ENCODE measurements around the gene KISS1.

Gene KISS1

DNA sequence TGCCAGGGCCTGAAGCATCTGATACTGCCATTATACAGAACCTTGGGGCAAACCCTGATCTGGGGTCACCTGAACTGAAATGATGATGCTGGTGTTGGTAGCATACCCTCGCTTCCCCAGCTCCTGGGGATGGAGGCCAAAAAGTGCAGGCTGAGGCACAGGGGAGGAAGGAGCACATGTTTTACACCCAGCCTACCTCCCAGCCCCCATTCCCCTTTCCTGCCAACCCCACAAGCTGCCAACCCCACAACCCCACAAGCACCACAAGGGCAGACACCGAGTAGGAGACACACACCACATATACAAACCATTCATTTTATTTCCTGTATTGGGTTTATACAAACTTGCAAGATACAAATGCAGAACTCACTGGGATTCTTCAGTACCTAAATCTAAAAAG is 22.3 kb upstream of the KISS1 start:
- H3K4me3 ChIP-seq (replicated peaks; ENCODE audit: low read depth, low read length) = no peak overlapping the region
- no peak for TF ChIP-seq CTCF (IDR thresholded peaks at IDR 0.05; ENCODE audit: low read length, missing control alignments)
- no peak for DNase-seq (ENCODE audit: low read depth)

DNA sequence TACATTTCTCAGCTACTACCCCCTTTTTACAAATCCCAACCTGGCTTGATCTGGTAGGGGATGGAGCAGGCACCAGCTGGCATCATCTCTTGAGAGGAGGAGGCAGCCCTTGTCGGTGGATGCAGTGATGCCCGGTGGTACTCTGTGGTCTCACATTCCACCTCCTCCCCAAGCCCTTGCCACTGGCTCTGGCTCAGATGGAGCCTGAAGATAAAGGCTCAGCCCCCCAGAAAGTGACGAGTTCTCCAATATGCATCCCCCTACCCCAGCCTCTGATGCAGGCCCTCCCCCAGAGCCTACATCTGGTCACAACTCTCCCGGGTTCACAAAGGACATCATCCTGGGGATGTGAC is 21.3 kb upstream of the KISS1 start:
- no peak for TF ChIP-seq CTCF (IDR thresholded peaks at IDR 0.05; ENCODE audit: low read length, missing control alignments)
- DNase-seq (ENCODE audit: low read depth) = no peak

GRCh38 chr1:204216880-204217647 is 20.8 kb upstream of the KISS1 start:
- no peak for DNase-seq (ENCODE audit: low read depth)
- no peak for TF ChIP-seq CTCF (IDR thresholded peaks at IDR 0.05; ENCODE audit: low read length, missing control alignments)
- no peak overlapping the region for H3K4me3 ChIP-seq (replicated peaks; ENCODE audit: low read depth, low read length)

More for the DNA sequence above, 21.3 kb upstream of the KISS1 start:
- H3K4me3 ChIP-seq (replicated peaks; ENCODE audit: low read depth, low read length) = no peak overlapping the region

- H3K4me3 ChIP-seq (replicated peaks; ENCODE audit: low read depth, low read length) = no peak overlapping the region
- no peak for TF ChIP-seq CTCF (IDR thresholded peaks at IDR 0.05; ENCODE audit: low read length, missing control alignments)
- no peak for DNase-seq (ENCODE audit: low read depth)
These were observed 19.9 kb upstream of the KISS1 start for GRCh38 chr1:204216236-204216635.

DNA sequence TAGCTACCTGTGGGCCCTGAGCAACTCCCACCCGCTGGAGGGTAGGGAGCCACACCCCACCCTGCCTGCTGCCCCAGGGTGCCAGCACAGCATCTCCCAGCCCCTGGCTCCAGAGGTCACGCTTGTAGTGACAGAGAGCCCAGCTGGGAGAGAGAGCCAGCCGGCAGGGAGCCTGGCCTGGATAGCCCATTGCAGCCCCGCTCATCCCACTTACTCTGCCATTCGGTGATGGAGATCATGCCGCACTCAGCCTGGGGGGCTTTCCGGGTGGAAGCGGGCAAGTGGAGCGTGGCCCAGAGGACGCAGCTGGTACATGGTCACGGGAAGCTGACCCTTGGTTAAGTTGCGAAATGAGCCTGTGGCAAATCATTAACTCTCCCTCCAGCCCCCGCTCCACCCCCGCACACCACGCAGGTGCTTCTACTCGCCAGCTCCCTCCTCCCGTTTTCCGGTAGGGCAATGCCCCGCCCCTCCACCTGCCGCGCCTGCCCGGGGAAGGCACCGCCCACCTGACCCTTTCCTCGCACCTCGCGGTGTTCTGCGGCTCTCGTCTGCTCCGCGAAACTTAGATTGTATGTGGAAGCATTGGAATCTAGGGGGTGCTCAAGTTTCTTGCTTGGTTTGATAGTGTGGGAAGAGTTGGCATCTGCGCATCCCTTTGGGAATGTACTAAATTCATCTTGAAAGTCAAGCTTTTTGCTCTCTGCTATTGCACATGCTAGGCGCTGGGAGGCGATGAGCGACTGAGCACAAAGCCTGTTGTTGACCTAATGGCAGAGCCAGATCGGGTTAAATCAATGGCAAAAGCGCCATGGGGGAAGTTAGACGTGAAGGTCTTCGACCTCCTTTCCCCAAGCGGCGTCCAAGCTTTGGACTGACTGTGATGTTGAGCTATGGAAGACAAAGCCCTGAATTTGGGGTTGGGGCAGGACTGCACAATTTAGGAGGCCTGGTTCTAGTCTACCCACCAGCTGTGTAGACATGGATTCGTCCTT is 17.7 kb upstream of the KISS1 start, which contains the start of gene GOLT1A:
TSS of gene GOLT1A (minus strand) at position 321 of the 995 bp plus-strand sequence. CDS start at position 239, 82 bp downstream.
- peak; percentile 79 for DNase-seq (ENCODE audit: low read depth)
- H3K4me3 ChIP-seq (replicated peaks; ENCODE audit: low read depth, low read length) = no peak within 1 kb of the TSS
- peak; percentile 78 for TF ChIP-seq CTCF (IDR thresholded peaks at IDR 0.05; ENCODE audit: low read length, missing control alignments)

- DNase-seq (ENCODE audit: low read depth) = no peak
- no peak overlapping the region for H3K4me3 ChIP-seq (replicated peaks; ENCODE audit: low read depth, low read length)
- TF ChIP-seq CTCF (IDR thresholded peaks at IDR 0.05; ENCODE audit: low read length, missing control alignments) = no peak
These were observed 16.4 kb upstream of the KISS1 start for GRCh38 chr1:204212715-204213114.
